HT1080 (cell line): ENCODE results near the gene PASK. TPM values are rescaled to one million over a fixed set of nuclear protein-coding genes. Genes with fewer than 3 reads are reported as not detected.

ENCODE experiments used
- DNase-seq: peaks from one replicate; pipeline ENCODE4 v3.0.0-alpha.2; 2015; ENCODE audit warnings: low read depth
- total RNA-seq: library from RNA; depleted of rRNA; stranded (reverse); fragments of >200 nt; shearing (Covaris generic); gene quantifications from 2 replicates; pipeline ENCODE4 v1.2.3, GENCODE V29; 2014

Gene PASK
- total RNA-seq, 1 experiment from 2014 or later, result 6.7 TPM

DNA sequence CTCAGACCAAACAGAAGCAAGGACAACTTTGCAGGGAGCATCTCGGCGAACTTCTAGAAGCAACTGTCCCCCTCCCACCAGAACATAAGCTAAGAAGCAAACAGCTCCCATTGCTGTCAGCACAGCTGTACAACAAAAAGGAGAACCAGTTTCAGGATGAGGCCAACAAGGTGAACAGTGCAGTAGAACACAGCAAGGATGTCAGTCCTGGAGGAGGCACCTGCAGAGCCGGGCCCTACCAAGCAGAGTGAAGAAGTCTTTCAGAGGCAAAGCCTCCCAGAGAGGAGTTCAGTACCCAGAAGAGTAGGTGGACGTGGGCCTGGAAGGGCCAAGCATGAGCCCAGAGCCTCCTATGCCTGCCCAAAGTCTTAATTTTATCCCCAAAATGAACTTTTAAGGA is 1.0 kb downstream of the PASK start:
- DNase-seq, result no peak

DNA sequence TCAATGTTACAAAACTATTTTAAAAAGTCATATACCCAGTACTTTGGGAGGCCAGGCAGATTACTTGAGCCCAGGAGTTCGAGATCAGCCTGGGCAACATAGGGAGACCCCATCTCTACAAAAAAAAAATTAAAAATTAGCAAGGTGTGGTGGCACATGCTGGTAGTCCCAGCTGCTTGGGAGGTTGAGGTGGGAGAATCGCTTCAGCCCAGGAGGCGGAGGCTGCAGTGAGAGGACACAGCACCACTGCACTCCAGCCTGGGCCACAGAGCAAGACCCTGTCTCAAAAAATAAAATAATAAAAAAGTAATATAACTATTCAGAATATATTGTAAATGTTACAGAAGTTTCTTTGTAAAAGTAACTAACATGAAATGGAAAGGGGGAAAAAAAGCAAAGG is 1.9 kb downstream of the PASK start:
- no peak for DNase-seq

DNA sequence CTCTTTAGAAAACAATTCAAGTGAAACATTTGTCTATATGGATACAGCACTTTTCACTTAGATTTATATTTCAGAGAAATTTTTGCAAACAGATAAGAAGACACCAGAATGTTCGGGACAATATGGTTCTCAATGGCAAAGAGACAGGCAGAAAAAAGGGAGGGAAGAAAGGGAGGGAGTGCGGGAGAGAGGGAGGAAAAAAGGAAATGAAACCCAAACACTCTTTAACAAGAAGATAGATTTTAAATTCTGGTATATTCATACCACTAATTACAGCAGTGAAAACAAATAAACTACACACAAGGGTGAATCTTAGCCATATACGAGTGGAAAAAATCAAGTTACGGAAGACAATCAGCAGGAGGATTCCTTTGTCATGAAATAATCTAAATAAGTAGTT is 3.0 kb downstream of the PASK start:
- DNase-seq, result no peak

DNA sequence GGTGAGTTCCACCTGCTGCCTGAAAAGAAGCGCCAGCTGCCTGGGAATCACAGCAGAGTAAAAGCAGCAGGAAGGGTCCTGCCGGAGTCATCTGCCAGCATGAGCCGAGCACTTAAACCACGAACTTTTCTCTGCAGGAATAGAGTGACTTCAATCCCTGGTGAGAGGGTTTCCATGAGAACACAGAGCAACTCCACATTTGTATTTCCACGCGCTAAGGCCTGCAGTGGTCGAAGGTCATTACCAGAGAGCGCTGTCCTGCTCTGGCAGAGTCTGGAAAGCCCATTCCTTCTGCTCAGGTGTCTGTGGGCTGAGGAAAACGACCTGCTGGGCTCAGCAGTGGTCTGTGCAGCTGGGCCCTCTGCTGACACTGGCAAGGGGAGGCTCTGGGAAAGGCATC is 6.7 kb downstream of the PASK start:
- DNase-seq, result no peak

DNA sequence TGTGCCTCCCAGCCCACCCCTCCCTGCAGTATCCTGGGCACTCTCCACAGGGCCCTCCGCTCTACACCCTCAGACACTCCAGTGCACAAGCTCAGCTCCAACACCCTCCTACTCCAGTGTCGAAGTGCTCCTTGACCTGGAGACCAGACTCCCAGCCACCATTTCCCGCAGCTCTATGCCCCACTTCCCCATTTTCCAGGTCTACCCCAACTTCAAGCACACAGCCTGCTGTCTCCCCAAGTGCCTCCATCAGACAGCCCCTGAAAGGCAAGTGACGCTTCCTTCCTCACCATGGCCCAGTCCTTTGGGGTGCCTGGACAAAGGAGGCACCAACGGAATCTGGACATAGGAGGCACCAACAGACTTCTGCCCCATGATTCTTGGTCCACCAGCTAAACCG is 7.2 kb downstream of the PASK start:
- no peak for DNase-seq

DNA sequence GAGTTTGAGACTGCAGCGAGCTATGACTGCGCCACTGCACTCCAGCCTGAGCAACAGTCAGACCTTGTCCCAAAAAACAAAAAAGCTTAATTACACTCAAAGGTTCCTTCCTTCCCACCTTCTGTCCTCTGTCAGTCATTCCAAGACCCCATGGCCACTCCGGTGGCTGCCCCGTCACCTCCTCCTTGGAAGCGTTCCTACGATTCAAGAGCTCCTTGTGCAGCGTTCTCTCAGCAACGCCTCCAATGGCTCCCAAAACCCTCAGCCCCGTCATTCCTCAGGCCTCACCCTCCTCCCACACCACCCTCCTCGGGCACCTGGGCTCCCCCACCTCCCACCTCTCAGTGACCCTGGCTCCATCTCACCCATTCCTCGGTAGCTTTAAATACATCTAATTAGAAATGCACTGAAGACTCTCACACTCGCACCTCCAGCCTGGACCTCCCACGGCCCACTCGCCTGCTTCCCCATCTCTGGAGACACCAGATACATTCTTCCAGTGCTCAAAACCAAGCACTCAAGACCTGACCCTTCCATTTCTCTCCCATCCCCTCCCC is 8.0 kb downstream of the PASK start:
- no peak for DNase-seq

DNA sequence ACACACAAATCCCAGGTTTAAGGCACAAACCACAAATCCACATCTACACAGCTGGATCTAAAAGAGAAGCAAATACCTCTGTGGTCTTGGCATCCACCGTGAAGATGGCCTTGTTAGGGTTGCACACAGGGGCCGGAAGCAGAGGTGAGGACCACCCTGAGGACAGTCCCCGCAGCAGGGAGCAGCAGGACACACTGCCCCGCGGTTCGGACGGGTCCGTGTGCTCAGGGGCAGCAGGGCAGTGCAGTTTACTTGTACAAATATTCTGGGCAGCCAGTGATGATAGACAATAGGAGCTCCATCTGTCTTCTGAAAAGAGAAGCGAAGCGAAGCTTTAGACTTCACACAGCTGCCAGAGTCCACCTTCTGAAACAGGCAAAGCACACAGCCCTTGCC is 8.8 kb downstream of the PASK start:
- no peak for DNase-seq

DNA sequence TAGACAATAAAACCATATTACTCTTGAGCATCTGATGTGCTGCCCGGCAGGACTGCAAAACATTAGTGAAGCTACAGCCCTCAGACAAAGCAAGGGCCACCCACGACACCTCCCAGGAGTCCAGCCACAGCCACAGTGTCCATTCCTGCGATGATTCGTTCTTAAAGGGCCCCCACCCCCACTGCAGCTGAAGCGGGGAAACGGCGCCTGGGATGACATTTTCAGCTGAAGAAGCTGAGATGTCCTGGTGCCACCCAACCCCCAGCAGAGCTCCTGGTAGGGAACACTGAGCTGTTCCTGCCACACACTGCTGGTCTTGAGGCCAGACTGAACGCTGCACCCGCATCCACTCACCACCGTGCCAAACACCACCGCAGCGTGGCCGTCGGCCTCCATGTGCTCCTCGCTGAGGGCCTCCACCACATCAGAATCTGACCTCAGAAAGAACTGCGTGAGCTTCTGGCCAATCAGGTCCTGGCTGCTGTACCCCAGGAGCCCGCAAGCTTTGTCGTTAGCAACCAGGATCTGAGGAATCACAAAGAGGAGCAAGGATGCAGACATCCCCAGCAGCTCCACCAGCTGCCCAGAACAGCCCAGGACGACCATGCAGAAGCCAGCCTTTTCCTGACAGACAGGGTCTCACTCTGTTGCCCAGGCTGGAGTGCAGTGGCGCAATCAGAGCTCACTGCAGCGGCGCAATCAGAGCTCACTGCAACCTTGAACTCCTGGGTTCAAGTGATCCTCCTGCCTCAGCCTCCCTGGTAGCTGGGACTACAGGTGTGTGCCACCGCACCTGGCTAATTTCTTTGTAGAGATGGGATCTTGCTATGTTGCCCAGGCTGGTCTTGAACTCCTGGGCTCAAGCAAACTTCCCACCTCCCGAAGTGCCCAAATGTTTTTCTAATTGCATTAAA is 9.5 kb downstream of the PASK start:
- DNase-seq, result no peak

DNA sequence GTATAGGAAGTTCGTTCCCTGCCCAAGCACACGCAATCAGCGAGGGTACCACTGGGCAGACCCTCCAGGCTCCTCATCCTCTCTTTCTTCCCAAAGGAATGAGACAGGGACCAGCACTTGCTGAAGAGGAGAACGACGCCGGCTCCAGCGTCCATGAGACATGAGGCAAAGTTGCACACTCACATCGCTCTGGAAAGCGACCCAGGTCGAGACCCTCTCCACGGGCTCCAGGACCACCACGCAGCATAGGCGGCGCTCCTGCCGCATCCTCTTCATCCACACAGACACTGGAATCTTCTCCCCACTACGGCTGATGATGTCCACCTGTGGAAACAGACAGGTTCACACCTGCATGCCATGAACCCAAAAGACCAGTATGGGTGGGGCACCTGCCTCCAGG is 10.8 kb downstream of the PASK start:
- no peak for DNase-seq

DNA sequence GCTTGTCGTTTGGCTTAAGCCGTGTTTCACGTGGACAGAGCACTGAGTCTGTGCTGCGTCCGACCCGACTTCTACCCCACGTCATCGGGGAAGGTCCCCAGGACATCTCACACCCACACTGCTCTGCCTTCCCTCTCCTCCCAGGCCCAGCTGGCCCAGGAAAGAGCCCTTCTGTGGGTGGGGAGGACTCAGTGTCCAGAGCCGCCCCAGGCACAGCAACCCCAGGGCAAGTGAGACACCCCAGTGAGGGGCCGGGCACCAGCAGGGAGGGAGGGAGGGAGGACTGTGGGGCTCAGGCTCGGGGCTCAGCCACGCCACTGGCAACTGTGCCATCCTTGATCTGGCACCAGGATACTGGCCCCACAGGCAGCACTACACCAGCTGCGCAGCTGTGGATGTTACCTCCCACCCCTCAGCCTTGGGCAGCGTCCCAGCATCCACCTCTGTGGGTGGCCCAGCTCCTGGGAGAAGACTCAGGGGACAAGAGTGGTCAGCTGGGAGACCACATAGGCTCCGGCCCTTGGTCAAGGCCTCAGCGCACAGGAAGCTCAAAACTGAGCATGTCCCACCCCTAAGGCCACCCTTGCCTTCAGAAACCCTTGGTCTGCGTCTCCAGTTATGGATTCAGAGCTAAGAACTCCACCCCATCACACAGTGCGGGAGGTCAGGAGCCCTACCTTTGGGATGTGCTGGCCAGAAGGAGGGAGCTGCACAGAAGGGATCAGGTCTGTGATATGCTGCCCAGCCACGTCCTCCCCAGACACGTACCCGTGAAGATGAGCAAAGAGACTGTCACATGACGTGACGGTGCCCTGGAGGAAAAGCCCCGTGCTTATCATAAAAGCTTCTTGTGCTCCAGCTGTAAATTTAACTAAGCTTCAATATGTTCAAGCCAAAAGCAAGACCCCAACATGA is 11.7 kb downstream of the PASK start:
- DNase-seq, result no peak

DNA sequence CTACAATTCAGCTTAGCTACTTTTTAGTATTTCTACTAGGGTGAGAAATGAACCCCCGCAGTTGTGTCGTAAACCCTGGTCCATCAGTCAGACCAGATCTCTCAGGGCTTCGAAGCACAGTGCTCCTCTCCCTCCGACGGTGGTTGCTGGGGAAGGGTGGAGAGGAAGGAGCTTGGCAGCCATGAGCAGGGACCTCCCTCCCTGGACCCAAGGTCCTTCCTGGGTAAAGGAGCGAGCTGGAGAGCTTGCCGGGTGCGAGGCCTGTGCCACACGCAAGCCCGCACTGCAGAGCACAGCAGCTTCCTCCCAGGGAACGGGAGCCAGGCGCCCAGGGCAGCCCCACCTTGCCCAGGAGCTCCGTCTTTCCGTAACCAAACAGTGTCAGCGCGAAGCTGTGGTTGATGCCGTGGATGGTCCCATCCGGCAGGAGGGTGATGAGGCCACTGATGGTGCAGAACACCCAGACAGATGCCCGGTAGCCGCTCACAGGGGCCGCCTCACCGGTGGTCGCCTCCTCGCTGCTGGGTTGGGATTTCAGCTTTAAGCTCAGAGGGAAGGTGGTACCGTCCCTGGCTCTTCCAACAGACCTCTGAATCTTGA is 12.5 kb downstream of the PASK start:
- DNase-seq, result no peak

DNA sequence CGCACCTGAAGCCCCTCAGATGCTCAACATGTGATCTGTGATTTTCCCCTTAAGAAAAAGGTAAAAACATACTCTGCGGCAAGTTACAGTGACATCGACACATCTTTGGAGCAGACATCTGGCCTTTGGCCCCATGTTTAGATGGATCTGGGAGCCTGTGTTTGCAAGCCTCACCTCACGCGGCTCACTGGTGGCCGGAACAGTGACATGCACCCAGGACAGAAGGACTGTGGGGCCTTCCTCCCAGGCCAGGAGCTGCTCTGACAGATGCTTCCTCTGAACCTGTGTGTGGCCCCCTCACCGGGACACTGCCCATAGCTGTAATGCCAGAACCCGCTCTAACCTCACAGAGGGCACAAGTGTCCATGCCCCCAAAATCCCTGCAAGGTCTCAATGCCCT is 13.1 kb downstream of the PASK start:
- DNase-seq, result no peak

DNA sequence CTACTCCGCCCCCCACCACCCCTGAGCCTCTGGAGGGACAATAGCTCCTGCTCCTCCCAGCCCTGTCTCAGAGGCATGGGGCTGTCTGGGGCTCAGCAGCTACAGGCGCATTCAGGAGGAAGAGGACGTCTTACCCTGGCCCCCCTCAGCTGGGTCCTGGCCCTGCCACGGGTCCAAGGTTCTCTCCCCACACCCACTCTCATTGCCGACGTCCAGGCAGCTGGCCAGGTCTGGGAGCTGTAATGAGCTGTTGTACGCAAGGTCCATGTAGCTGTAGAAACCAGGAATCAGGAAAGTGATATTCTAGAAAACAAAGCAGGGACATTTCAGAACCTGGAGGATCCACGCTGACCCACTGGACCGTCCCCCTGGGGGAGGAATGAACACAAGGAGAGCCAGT is 13.5 kb downstream of the PASK start:
- no peak for DNase-seq

DNA sequence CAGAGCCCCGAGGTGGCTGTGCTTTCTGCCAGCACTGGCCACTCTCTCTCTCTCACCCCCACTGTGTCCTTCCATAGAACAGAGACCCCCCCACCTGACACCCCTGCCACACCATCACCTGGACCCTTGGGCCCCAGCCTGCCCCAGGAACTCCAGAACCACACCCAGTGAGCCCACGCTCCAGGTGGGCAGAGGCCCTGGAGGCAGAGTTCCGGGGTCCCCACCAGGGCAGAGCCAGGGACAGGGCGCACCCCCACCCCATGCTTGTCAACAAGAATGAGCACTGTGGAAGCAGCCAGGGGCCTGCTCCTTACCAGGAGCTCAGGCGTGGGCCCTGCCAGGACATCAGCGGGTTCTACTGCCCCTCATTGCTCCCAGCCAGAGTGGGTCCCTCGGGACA is 14.6 kb downstream of the PASK start:
- no peak for DNase-seq

DNA sequence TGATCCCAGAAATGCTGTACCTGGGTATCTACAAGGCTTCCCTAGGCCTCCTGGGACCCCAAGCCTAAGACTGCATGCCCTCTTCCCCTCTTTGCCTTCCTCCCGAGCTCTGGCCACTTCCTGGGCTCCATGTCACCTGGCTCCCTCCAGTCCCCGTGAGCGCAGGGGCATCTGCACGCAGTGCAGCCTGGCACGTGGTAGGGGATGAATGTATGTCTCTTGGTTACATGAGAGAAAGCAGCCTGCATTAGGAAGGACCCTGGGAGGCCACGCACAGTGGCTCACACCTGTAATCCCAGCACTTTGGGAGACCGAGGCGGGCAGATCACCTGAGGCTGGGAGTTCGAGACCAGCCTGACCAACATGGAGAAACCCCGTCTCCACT is 15.8 kb downstream of the PASK start:
- DNase-seq, result no peak

DNA sequence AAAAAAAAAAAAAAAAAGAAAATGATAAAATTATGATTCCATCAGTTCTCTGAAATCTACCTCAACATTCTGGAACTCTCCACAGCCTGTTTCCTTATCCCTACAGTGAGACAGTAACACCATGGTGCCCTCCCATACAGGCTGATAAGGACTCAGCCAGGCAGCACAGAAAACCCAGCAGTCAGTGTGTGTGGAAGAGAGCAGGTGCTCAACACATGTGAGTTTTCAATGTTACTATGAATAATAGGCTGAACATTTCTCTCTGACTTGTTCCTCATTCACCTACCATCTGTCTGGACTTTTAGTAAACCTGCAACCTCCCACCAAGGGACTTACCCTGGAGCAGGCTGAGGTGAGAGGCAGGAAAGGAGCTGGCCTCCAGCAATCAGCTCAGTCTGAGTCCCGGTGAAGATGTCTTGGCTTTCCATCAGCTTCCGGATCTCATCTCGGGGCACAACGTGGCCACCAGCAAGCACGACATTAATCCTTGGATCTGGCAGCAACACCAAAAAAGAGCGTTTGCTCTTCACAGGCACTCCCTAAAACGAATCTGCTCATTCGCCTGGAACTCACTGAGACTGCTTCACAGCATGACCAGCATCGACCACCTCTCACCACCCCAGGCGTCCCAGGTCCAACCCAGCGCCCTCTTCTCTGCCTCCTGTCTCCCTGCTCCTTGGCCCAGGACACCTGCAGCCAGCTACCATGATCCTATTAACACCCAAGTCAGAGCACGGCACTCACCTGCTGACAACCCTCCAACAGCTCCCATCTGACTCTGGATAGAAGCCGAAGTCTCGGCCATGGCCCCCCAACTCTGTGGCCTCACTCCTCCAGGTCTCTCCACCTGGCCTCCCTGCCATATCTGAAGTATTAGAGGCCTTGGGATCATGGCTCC is 16.5 kb downstream of the PASK start:
- no peak for DNase-seq

DNA sequence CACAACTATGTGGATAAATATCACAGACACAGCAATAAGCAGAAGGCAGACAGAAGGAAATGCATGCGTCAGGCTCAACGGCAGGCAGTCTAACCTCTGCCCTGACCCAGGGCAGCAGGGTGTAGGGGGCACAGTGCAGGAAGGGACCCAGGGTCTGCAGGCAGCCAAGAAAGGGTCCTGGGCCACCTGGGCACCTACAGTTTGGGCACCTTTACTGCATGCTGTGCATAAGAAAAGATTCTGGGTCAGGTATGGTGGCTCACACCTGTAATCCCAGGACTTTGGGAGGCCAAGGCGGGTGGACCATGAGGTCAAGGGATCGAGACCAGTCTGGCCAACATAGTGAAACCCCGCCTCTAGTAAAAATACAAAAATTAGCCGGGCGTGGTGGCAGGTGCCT is 17.7 kb downstream of the PASK start:
- DNase-seq, result no peak

DNA sequence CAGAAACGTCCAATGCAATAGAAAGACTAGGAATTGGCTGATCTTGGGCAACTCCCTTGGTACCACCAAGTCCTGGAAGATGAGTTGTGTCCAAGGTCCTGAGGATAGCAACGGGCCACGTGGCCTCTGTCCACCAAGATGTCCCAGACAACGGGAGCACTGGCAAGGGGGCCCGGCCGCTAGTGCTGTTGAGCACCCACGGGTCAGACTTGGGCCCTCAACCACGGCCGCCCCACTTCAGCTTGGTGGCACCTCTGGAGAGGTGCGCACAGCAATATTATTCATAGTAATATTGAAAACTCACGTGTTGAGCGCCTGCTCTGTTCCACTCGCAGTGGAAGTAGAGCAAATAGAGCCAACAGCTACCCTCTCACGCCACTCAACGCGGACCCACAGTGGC is 19.0 kb downstream of the PASK start:
- no peak for DNase-seq

DNA sequence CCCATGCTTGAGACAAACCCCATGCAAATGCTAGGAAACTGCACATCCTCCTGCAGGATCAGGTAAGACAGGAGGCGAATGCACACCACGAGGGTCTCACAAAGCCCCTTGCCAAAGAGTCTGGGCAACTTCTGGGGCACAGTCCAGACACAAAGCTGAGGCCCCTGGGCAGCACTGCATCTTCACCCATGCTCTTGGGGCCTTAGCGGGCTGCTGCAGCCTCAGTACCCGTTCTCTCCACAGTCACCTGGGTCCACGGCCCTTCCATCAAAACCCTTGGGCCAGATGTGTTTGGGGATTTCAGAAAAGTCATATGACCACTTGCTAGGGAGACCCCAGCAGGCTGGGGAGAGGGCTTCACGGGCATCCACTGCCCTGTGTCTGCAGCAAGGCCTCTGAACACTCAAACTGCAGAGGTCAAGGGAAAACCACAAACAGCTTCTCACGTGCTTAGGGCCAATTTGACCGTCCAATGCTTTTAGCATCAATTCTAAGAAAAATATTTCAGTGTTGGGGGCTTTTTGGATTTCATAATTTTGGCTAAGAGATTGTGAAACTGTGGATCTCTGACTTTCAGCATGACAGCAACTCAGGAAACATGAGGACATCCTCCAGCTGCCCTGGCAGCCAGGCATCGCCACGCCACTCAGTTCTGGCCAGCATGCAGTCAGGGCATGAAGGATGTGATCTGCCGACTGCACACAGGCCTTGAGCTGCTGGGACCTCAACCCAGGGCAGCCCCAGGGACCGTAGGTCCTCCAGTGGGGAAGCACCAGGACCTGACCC is 20.0 kb downstream of the PASK start:
- no peak for DNase-seq

DNA sequence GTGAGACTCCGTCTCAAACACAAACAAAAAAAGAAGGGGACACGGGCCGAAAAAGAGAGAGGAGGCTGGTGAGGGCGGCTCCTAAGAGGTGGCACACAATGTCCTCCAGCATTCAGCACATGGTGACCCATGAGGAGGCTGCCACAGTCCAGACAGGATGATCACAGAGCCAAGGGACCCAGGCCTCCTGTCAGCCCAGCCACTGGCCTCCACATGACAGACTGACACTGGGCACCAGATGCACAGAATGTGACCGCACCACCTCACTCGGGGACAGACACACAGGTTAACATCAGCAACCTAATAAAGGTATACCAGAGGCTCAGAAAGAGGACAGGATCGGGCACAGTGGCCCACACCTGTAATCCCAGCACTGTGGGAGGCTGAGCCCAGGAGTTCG is 21.0 kb downstream of the PASK start:
- DNase-seq, result no peak
